Endothelial cell (in vitro differentiated cells): Measurements from ENCODE around the gene RHBDL1. TPM values are rescaled to one million over a fixed set of nuclear protein-coding genes. Genes with fewer than 3 reads are reported as not detected.

Experiments
- DNase-seq: peaks from one replicate; pipeline ENCODE4 v3.0.0; 2021; ENCODE audit warnings: low spot score
- H3K27ac Mint-ChIP-seq: one replicate; pipeline ENCODE4 v1.8.0; 2021; ENCODE audit warnings: mixed read lengths, inconsistent platforms; ENCODE audit not compliant: unreplicated experiment
- H3K27me3 Mint-ChIP-seq: one replicate; pipeline ENCODE4 v1.8.0; 2021; ENCODE audit warnings: mild to moderate bottlenecking, moderate library complexity, mixed read lengths, inconsistent platforms; ENCODE audit not compliant: unreplicated experiment
- H3K36me3 Mint-ChIP-seq: one replicate; pipeline ENCODE4 v1.8.0; 2021; ENCODE audit warnings: mild to moderate bottlenecking, low read depth, mixed read lengths, inconsistent platforms; ENCODE audit not compliant: unreplicated experiment
- H3K4me1 Mint-ChIP-seq: one replicate; pipeline ENCODE4 v1.8.0; 2021; ENCODE audit warnings: mild to moderate bottlenecking, mixed read lengths, inconsistent platforms; ENCODE audit not compliant: unreplicated experiment
- H3K4me3 Mint-ChIP-seq: one replicate; pipeline ENCODE4 v1.8.0; 2021; ENCODE audit warnings: mild to moderate bottlenecking, mixed read lengths, inconsistent platforms; ENCODE audit not compliant: unreplicated experiment
- H3K9me3 Mint-ChIP-seq: one replicate; pipeline ENCODE4 v1.8.0; 2021; ENCODE audit warnings: mixed read lengths, inconsistent platforms; ENCODE audit not compliant: unreplicated experiment
- CTCF ChIP-seq: fragments of 200-600 bp; sonication (generic); IDR thresholded peaks from one replicate; pipeline ENCODE4 v1.5.0; 2021; ENCODE audit warnings: antibody characterized with exemption; ENCODE audit not compliant: unreplicated experiment
- total RNA-seq: library from RNA; stranded (reverse); fragmentation: NEBNext Ultra II Directional; extraction: Animal tissue kit (Norgen Biotek cat#: 25700); gene quantifications from one replicate; pipeline ENCODE4 v1.2.1, GENCODE V29; 2021; ENCODE audit not compliant: unreplicated experiment

Gene RHBDL1
- total RNA-seq, 1 donor from 2014 or later: 1.6 TPM

DNA sequence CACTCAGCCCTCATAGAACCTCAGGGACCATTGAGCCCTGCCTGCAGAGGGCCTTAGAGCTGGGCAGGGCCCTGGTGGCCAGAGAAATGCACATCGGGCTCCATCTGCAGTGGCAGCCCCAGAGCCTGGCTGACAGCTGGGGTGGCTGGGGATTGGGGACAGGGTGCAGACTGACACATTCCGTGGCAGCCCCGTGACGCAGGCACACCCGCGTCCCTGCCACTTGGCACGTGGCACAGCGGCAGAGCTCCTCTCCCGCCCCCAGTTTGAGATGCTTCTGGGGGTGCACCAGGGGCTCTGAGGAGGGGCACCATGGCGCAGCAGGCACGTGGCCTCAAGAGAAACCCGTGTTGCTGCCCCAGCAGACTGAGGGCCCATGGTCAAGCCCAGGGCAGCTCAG is 27.9 kb downstream of the RHBDL1 start:
- no peak for DNase-seq
- H3K4me3 Mint-ChIP-seq: no peak overlapping the region
- no peak overlapping the region for H3K27ac Mint-ChIP-seq
- H3K36me3 Mint-ChIP-seq: no peaks in the 10 kb centered on the region
- TF ChIP-seq CTCF: no peak
- H3K9me3 Mint-ChIP-seq: no peaks in the 10 kb centered on the region
- no peaks in the 10 kb centered on the region for H3K4me1 Mint-ChIP-seq
- peaks cover 22% of the 10 kb centered on the region for H3K27me3 Mint-ChIP-seq

GRCh38 chr16:704047-704446 is 28.6 kb downstream of the RHBDL1 start:
- no peak for TF ChIP-seq CTCF
- H3K36me3 Mint-ChIP-seq: no peaks in the 10 kb centered on the region
- no peak overlapping the region for H3K4me3 Mint-ChIP-seq
- no peaks in the 10 kb centered on the region for H3K9me3 Mint-ChIP-seq
- H3K4me1 Mint-ChIP-seq: no peaks in the 10 kb centered on the region
- no peak overlapping the region for H3K27ac Mint-ChIP-seq
- H3K27me3 Mint-ChIP-seq: peaks cover 27% of the 10 kb centered on the region
- DNase-seq: no peak

- Mint-ChIP-seq H3K27me3 (peaks cover 28% of the 10 kb centered on the region), H3K4me1 (no peaks in the 10 kb centered on the region), H3K27ac (no peak overlapping the region), H3K36me3 (no peaks in the 10 kb centered on the region), H3K4me3 (no peak overlapping the region), H3K9me3 (no peaks in the 10 kb centered on the region)
- no peak for DNase-seq
- TF ChIP-seq CTCF: no peak
Observed at GRCh38 chr16:704552-705380, 29.3 kb downstream of the RHBDL1 start.

GRCh38 chr16:705431-706188 is 30.1 kb downstream of the RHBDL1 start, which contains the start of gene FBXL16:
Gene FBXL16, minus strand, starts transcription at chr16:705801. Its CDS starts 8,396 bp downstream, at chr16:697405.
- no peak within 1 kb of the TSS for H3K4me3 Mint-ChIP-seq
- no peak for DNase-seq
- H3K36me3 Mint-ChIP-seq: no peaks in the 10 kb centered on the region
- H3K27me3 Mint-ChIP-seq: peaks cover 30% of the 10 kb centered on the region
- H3K4me1 Mint-ChIP-seq: no peaks in the 10 kb centered on the region
- no peaks in the 10 kb centered on the region for H3K9me3 Mint-ChIP-seq
- TF ChIP-seq CTCF: no peak
- no peak within 1 kb of the TSS for H3K27ac Mint-ChIP-seq
